HepG2 (cell line): ENCODE measurements around the gene SLC1A2. TPM values are rescaled to one million over a fixed set of nuclear protein-coding genes. Genes with fewer than 3 reads are reported as not detected.
A peak's percentile ranks its signal among the peaks of the same experiment; 100 is the strongest.

ENCODE experiments used
- ERF ChIP-seq: IDR thresholded peaks from 2 replicates; pipeline ENCODE4 v1.6.1; 2018; ENCODE audit warnings: missing biosample characterization, missing genetic modification reagents
- FOSL2 ChIP-seq: sonication (generic); formaldehyde crosslinking; IDR thresholded peaks from 2 replicates; pipeline ENCODE4 v1.4.0; 2020; ENCODE audit warnings: missing genetic modification reagents
- FOXP1 ChIP-seq, 2 experiments: fragments of 450-650 bp in 1 of 2; IDR thresholded peaks; 2 replicates each; pipeline ENCODE4 v1.6.1; 2017 to 2018; ENCODE audit warnings: antibody characterized with exemption in 1 of 2
- HOXA5 ChIP-seq: sonication (generic); formaldehyde crosslinking; IDR thresholded peaks from 2 replicates; pipeline ENCODE4 v1.4.0; 2020; ENCODE audit warnings: missing genetic modification reagents
- ISL2 ChIP-seq: sonication (generic); formaldehyde crosslinking; IDR thresholded peaks from 2 replicates; pipeline ENCODE4 v1.5.0; 2020; ENCODE audit warnings: missing genetic modification reagents
- KLF16 ChIP-seq, 2 experiments: sonication (generic) in 1 of 2; formaldehyde crosslinking in 1 of 2; IDR thresholded peaks; 2 replicates each; pipeline versions ENCODE4 v1.6.1 to v1.8.0; 2016 to 2023; ENCODE audit warnings: missing genetic modification reagents in 2 of 2, missing compliant biosample characterization in 1 of 2
- NR2F1 ChIP-seq, 2 experiments: fragments of 450-650 bp in 1 of 2; formaldehyde crosslinking in 1 of 2; IDR thresholded peaks; 2 replicates each; pipeline versions ENCODE4 v1.5.0 to v1.6.1; 2016 to 2020; ENCODE audit warnings: mild to moderate bottlenecking in 1 of 2, missing compliant biosample characterization in 1 of 2, missing genetic modification reagents in 1 of 2, moderate library complexity in 1 of 2
- NR2F6 ChIP-seq, 2 experiments: IDR thresholded peaks; 2 replicates each; pipeline ENCODE4 v1.6.1; 2016; ENCODE audit warnings: antibody characterized with exemption in 1 of 2, mild to moderate bottlenecking in 1 of 2
- SALL1 ChIP-seq: sonication (generic); formaldehyde crosslinking; IDR thresholded peaks from 2 replicates; pipeline ENCODE4 v1.8.0; 2022; ENCODE audit warnings: mild to moderate bottlenecking, missing genetic modification reagents
- XRCC5 ChIP-seq: fragments of 200-400 bp; formaldehyde crosslinking; optimal IDR thresholded peaks from 2 replicates; pipeline ENCODE3; 2017; ENCODE audit warnings: mild to moderate bottlenecking, low read length
- YEATS2 ChIP-seq: sonication (generic); formaldehyde crosslinking; IDR thresholded peaks from 2 replicates; pipeline ENCODE4 v1.4.0; 2020; ENCODE audit warnings: missing genetic modification reagents, borderline replicate concordance
- ZBTB42 ChIP-seq: sonication (generic); formaldehyde crosslinking; IDR thresholded peaks from 2 replicates; pipeline ENCODE4 v1.5.0; 2020; ENCODE audit warnings: mild to moderate bottlenecking, missing genetic modification reagents
- ZFP82 ChIP-seq: sonication (generic); formaldehyde crosslinking; IDR thresholded peaks from 2 replicates; pipeline ENCODE4 v1.5.1; 2020; ENCODE audit warnings: mild to moderate bottlenecking, missing genetic modification reagents, borderline replicate concordance
- ZNF12 ChIP-seq: sonication (generic); formaldehyde crosslinking; IDR thresholded peaks from 2 replicates; pipeline ENCODE4 v1.5.0; 2020; ENCODE audit warnings: missing genetic modification reagents
- ZSCAN9 ChIP-seq: IDR thresholded peaks from 2 replicates; pipeline ENCODE4 v1.6.1; 2016; ENCODE audit warnings: borderline replicate concordance
- polyA plus RNA-seq, 8 experiments: library from polyadenylated mRNA; depleted of rRNA in 3 of 8; stranded (reverse) in 7 of 8; unstranded in 1 of 8; fragments of >200 nt; fragmentation: Illumina TruSeq in 4 of 8; extraction: Trizol in 4 of 8; gene quantifications; 2 replicates each; pipeline versions ENCODE4 v1.2.1 to v1.2.3, GENCODE V29; 2011 to 2016; ENCODE audit warnings: low read depth in 4 of 8, missing spikeins in 1 of 8, mixed read lengths in 1 of 8; ENCODE audit not compliant: insufficient read depth in 1 of 8
- total RNA-seq, 5 experiments: library from RNA; depleted of rRNA; stranded (reverse); fragments of >200 nt; fragmentation: Illumina TruSeq; extraction: Trizol; gene quantifications; 2 replicates each; pipeline ENCODE4 v1.2.3, GENCODE V29; 2016; ENCODE audit warnings: low read depth in 1 of 5
- TF ChIP-seq, protein P1 (sequence below): sonication (generic); formaldehyde crosslinking; IDR thresholded peaks from 2 replicates; pipeline ENCODE4 v1.5.0; 2020; ENCODE audit warnings: mild to moderate bottlenecking, missing genetic modification reagents
- TF ChIP-seq, protein P2 (sequence below): IDR thresholded peaks from 2 replicates; pipeline ENCODE4 v1.6.1; 2016; ENCODE audit warnings: low read depth
- TF ChIP-seq, protein P3 (sequence below): IDR thresholded peaks from 2 replicates; pipeline ENCODE4 v1.4.0; 2020; ENCODE audit warnings: mild to moderate bottlenecking, missing genetic modification reagents

The SLC1A2 gene
- total and polyA plus RNA-seq, 2 of the 13 experiments (the other 11 are each of a cell fraction or from before 2014, with no cell fraction given): 23.2 to 43.2 TPM

DNA sequence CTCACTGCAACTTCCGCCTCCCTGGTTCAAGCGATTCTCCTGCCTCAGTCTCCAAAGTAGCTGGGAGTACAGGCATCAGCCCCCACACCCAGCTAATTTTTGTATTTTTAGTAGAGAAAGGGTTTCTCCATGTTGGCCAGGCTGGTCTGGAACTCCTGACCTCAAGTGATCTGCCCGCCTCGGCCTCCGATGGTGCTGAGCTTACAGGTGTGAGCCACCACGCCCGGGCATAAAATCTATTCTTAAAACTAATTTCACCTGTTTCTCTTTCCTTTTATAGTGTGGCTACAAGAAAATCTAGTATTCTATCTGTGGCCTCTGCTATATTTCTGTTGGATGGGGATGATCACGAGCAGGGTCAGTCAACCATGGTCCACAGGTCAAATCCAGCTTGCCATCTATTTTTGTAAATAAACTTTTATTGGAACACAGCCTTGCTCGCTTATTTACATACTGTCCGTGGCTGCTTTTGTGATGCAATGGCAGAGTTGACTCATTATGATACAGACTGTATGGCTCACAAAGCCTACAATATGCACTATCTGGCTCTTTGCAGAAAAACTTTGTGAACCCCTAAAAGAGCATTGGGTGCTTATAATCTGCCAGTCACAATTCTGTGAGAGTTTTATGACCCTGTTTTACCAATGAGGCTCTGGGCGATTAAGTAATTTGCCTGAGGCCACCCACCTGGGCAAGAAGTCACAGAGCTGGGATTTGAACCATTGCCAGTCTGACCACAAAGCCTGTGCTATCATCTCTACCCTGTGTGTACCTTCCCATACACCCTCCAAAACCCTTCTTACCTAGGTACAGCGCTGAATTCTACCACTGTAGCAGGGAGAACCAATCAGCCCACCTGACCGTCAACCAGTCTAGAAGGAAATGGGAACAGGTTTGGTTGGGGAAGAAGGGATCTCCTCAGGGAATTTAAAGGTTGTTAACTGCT, 28.3 kb downstream of the SLC1A2 start (continued):
- TF ChIP-seq, protein P1, sequence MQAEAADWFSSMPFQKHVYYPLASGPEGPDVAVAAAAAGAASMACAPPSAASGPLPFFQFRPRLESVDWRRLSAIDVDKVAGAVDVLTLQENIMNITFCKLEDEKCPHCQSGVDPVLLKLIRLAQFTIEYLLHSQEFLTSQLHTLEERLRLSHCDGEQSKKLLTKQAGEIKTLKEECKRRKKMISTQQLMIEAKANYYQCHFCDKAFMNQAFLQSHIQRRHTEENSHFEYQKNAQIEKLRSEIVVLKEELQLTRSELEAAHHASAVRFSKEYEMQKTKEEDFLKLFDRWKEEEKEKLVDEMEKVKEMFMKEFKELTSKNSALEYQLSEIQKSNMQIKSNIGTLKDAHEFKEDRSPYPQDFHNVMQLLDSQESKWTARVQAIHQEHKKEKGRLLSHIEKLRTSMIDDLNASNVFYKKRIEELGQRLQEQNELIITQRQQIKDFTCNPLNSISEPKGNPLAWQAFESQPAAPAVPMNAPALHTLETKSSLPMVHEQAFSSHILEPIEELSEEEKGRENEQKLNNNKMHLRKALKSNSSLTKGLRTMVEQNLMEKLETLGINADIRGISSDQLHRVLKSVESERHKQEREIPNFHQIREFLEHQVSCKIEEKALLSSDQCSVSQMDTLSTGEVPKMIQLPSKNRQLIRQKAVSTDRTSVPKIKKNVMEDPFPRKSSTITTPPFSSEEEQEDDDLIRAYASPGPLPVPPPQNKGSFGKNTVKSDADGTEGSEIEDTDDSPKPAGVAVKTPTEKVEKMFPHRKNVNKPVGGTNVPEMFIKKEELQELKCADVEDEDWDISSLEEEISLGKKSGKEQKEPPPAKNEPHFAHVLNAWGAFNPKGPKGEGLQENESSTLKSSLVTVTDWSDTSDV (CRISPR knock-in tag): no peak
- TF ChIP-seq KLF16 (CRISPR knock-in tag; IDR thresholded peaks at IDR 0.05) (0 out of 4 replicates have a peak, but pooled peaks of 1 of the 2 experiments have one; percentile 50), HOXA5 (CRISPR knock-in tag) (no peak), FOXP1 (IDR thresholded peaks at IDR 0.05) (0 out of 2 replicates have a peak, but pooled peaks have one; percentile 20), FOXP1 (CRISPR knock-in tag; IDR thresholded peaks at IDR 0.05) (peak; percentile 87), ZNF12 (CRISPR knock-in tag) (peak; percentile 58; the same call in 1 of the 2 replicates), YEATS2 (no peak), ZSCAN9 (peak; percentile 75; the same call in 1 of the 2 replicates), ZBTB42 (no peak), NR2F6 (IDR thresholded peaks at IDR 0.05) (peak; percentile 85), NR2F6 (CRISPR knock-in tag; IDR thresholded peaks at IDR 0.05) (peak; percentile 89), XRCC5 (no peak), ZFP82 (peak; percentile 18; the same call in 1 of the 2 replicates), FOSL2 (CRISPR knock-in tag) (peak; percentile 96), ERF (CRISPR knock-in tag) (peak; percentile 53), NR2F1 (CRISPR knock-in tag; IDR thresholded peaks at IDR 0.05) (peak; percentile 85 to 91), SALL1 (CRISPR knock-in tag) (peak; percentile 60; the same call in 1 of the 2 replicates), ISL2 (CRISPR knock-in tag) (0 out of 2 replicates have a peak, but pooled peaks have one; percentile 29)
- TF ChIP-seq, protein P2, sequence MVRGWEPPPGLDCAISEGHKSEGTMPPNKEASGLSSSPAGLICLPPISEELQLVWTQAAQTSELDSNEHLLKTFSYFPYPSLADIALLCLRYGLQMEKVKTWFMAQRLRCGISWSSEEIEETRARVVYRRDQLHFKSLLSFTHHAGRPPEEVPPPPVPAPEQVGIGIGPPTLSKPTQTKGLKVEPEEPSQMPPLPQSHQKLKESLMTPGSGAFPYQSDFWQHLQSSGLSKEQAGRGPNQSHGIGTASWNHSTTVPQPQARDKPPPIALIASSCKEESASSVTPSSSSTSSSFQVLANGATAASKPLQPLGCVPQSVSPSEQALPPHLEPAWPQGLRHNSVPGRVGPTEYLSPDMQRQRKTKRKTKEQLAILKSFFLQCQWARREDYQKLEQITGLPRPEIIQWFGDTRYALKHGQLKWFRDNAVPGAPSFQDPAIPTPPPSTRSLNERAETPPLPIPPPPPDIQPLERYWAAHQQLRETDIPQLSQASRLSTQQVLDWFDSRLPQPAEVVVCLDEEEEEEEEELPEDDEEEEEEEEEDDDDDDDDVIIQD (CRISPR knock-in tag): peak; percentile 87; the same call in 1 of the 2 replicates
- TF ChIP-seq, protein P3, sequence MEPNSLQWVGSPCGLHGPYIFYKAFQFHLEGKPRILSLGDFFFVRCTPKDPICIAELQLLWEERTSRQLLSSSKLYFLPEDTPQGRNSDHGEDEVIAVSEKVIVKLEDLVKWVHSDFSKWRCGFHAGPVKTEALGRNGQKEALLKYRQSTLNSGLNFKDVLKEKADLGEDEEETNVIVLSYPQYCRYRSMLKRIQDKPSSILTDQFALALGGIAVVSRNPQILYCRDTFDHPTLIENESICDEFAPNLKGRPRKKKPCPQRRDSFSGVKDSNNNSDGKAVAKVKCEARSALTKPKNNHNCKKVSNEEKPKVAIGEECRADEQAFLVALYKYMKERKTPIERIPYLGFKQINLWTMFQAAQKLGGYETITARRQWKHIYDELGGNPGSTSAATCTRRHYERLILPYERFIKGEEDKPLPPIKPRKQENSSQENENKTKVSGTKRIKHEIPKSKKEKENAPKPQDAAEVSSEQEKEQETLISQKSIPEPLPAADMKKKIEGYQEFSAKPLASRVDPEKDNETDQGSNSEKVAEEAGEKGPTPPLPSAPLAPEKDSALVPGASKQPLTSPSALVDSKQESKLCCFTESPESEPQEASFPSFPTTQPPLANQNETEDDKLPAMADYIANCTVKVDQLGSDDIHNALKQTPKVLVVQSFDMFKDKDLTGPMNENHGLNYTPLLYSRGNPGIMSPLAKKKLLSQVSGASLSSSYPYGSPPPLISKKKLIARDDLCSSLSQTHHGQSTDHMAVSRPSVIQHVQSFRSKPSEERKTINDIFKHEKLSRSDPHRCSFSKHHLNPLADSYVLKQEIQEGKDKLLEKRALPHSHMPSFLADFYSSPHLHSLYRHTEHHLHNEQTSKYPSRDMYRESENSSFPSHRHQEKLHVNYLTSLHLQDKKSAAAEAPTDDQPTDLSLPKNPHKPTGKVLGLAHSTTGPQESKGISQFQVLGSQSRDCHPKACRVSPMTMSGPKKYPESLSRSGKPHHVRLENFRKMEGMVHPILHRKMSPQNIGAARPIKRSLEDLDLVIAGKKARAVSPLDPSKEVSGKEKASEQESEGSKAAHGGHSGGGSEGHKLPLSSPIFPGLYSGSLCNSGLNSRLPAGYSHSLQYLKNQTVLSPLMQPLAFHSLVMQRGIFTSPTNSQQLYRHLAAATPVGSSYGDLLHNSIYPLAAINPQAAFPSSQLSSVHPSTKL (CRISPR knock-in tag): peak; percentile 90
